Fibroblast of mammary gland (primary cell): Measurements from ENCODE around the gene BHLHA9.

ENCODE experiments used
- DNase-seq: peaks from one replicate; pipeline ENCODE4 v3.0.0-alpha.2; 2010; ENCODE audit warnings: low read depth
- H3K4me3 ChIP-seq: 2 replicates; pipeline ENCODE4 v1.5.1; 2011; ENCODE audit warnings: low read depth, mild to moderate bottlenecking, low read length, moderate library complexity; ENCODE audit not compliant: control insufficient read depth
- TF ChIP-seq, protein P1 (sequence below): conservative IDR thresholded peaks from 2 replicates; pipeline ENCODE4 v1.5.1; 2011; ENCODE audit warnings: low read depth, low read length, inconsistent platforms; ENCODE audit not compliant: control insufficient read depth, insufficient read depth

BHLHA9 gene

DNA sequence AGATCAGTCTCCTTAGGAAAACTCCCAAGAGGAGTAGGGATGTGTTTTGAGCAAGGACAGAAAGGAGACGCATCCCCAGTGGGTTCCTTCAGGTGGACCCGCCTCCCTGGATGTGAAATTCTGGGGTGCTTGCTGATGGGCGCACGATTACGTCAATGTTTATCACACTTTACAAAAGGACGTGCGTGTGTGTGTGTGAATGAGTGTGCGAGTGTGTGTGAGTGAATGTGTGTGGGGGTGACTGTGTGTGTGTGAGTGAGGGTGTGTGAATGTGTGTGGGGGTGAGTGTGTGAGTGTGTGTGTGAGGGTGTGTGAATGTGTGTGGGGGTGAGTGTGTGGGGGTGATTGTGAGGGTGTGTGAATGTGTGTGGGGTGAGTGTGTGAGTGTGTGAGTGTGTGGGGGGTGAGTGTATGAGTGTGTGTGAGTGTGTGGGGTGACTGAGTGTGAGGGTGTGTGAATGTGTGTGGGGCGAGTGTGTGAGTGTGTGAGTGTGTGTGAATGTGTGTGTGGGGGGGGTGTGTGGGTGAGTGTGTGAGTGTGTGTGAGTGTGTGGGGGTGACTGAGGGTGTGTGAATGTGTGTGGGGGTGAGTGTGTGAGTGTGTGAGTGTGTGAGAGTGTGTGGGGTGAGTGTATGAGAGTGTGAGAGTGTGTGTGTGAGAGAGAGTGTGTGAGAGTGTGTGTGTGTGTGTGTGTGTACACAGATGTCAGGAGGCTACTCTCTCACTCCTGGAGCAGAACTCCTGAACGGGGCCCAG lies 5.1 kb downstream of the BHLHA9 start:
- TF ChIP-seq, protein P1, sequence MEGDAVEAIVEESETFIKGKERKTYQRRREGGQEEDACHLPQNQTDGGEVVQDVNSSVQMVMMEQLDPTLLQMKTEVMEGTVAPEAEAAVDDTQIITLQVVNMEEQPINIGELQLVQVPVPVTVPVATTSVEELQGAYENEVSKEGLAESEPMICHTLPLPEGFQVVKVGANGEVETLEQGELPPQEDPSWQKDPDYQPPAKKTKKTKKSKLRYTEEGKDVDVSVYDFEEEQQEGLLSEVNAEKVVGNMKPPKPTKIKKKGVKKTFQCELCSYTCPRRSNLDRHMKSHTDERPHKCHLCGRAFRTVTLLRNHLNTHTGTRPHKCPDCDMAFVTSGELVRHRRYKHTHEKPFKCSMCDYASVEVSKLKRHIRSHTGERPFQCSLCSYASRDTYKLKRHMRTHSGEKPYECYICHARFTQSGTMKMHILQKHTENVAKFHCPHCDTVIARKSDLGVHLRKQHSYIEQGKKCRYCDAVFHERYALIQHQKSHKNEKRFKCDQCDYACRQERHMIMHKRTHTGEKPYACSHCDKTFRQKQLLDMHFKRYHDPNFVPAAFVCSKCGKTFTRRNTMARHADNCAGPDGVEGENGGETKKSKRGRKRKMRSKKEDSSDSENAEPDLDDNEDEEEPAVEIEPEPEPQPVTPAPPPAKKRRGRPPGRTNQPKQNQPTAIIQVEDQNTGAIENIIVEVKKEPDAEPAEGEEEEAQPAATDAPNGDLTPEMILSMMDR: no peak
- no peak for DNase-seq
- H3K4me3 ChIP-seq: no peak overlapping the region

DNA sequence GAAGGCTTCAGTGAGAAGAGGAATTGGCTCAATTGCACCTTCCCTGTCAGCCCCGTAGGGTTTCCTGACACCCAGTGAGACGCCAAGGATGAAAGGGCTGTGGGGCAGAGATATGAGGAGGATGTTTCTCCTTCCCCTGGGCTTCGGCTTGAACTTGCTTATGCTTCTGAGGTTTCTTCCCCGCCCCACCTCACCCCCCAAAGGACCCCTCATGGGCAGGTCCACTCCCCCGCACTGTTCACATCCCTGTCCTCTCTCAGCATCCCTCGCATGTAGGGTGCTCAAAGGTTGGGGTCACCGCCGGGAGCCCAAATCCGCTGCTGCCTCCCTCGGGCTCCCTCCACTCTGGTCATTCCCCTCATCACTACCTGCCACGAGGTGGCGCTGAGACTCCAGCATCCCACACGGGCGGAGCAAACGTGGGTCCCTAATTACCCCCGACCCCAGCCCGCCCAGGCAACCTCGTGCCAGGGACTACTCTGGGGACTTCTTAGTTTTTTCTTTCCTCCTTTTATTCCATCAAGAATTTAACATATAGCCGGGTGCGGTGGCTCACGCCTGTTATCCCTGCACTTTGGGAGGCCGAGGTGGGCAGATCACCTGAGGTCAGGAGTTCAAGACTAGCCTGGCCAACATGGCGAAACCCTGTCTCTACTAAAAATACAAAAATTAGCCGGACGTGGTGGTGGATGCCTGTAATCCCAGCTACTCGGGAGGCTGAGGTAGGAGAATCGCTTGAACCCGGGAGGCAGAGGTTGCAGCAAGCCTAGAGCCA lies 5.9 kb downstream of the BHLHA9 start:
- no peak overlapping the region for H3K4me3 ChIP-seq
- peak; percentile 30 for DNase-seq
- TF ChIP-seq, protein P1: peak; percentile 80

DNA sequence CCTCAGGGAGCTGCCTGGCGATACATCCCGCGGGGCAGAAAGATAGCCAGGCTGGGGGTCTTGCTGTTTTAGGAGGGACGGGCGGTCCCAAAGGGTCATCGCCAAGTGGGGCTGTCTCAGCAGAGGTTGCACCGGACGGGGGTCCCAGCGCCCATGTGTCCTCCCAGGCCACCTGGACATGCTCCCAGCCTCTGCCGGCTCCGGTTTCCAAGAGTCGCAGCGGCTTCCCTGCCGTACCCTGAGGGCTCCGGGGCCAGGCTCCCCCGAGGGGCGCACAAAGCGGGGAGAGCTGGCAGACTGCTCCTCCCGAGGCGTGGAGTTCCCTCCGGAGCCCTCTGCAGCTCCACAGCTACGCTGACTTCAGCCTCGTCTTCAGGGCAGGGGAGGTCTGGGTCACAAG lies 10.4 kb downstream of the BHLHA9 start:
- TF ChIP-seq, protein P1: no peak
- no peak overlapping the region for H3K4me3 ChIP-seq
- no peak for DNase-seq

DNA sequence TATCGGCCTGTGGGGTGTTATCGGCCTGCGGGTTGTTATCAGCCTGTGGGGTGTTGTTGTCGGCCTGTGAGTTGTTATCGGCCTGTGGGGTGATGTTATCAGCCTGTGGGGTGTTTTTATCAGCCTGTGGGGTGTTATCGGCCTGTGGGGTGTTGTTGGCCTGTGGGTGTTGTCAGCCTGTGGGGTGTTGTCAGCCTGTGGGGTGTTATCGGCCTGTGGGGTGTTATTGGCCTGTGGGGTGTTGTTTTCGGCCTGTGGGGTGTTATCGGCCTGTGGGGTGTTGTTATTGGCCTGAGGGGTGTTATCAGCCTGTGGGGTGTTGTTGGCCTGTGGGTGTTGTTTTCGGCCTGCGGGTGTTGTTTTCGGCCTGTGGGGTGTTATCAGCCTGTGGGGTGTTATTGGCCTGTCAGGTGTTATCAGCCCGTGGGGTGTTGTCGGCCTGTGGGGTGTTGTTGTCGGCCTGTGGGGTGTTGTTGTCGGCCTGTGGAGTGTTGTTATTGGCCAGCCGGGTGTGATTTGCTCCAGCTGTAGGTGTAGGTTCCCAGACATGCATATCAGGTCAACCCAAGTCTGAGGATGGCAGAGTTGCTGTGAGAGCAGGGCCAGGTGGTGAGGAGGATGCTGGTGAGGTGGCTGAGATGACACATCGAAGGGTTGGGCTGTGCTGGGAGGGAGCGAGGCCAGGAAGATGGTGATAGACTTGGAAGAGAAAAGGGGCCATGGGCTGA lies 16.3 kb downstream of the BHLHA9 start:
- TF ChIP-seq, protein P1: no peak
- H3K4me3 ChIP-seq: no peak overlapping the region
- DNase-seq: no peak

DNA sequence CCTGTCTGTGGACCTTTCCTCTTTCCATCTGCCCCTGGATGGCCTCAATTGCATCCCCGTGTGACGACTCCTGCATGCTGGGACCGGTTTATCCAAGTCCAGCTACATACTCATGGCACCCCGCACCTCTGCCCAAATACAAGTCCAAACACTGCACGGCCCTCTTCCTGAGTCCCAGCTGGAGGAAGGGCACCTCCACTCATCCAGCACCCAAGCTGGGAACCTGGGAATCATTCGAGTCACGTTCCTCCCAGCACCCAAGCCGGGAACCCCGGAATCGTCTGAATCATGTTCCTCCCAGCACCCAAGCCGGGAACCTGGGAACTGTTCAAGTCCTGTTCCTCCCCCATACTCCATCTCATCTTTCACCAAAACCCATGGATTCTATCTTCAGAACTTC lies 19.5 kb downstream of the BHLHA9 start:
- TF ChIP-seq, protein P1: no peak
- no peak overlapping the region for H3K4me3 ChIP-seq

DNA sequence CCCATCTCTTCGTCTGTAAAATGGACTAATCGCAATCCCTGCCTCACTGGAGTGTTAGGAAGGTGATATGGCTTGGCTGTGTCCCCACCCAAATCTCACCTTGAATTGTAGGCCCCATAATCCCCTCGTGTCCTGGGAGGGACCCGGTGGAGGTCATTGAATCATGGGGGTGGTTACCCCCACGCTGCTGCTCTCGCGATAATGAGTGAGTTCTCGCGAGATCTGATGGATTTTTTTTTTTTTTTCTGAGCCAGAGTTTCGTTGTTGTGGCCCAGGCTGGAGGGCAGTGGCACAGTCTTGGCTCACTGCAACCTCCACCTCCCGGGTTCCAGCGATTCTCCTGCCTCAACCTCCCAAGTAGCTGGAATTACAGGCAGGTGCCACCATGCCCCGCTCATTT lies 20.4 kb downstream of the BHLHA9 start:
- TF ChIP-seq, protein P1: no peak
- no peak for DNase-seq

More for the DNA sequence above, 19.5 kb downstream of the BHLHA9 start:
- DNase-seq: no peak

More for the DNA sequence above, 20.4 kb downstream of the BHLHA9 start:
- no peak overlapping the region for H3K4me3 ChIP-seq
